GM18505 (cell line): ENCODE results near the gene DDAH1.

Experiments used
- ATAC-seq: cut with Tn5 transposase; IDR thresholded peaks from one replicate; pipeline ENCODE4 v1.9.1; 2021; ENCODE audit not compliant: unreplicated experiment
- POLR2A ChIP-seq: IDR thresholded peaks from 4 replicates; pipeline ENCODE4 v1.6.1; 2011; ENCODE audit warnings: borderline replicate concordance; ENCODE audit not compliant: insufficient read depth, insufficient read length; ENCODE audit errors: extremely low read depth

The DDAH1 gene

GRCh38 chr1:85407746-85408377 is 57.1 kb downstream of the DDAH1 start:
- TF ChIP-seq POLR2A, result no peak
- no peak for ATAC-seq

- no peak for TF ChIP-seq POLR2A
- ATAC-seq, result no peak
Observed at GRCh38 chr1:85406887-85407533, 57.9 kb downstream of the DDAH1 start.

- TF ChIP-seq POLR2A, result no peak
- no peak for ATAC-seq
Observed at GRCh38 chr1:85406081-85406480, 58.9 kb downstream of the DDAH1 start.

DNA sequence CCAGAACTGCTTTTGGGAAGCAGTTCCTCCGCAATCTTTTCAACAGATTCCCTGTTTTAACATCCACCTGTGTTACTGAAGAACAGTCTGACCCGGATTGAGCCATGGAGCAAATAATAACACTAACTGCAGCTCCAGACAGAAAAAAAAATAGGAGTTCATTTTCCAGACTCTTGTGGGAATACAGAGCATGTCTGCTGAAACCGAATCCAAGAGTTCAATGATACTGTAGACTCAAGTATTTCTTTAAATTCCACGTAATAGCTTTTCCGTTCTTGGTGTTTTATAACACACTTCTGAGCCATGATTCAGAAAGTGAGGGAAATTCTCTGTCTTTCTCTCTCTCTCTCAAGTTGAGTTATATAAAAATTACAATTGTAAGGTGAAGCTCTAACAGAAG is 60.6 kb downstream of the DDAH1 start:
- no peak for TF ChIP-seq POLR2A
- no peak for ATAC-seq

DNA sequence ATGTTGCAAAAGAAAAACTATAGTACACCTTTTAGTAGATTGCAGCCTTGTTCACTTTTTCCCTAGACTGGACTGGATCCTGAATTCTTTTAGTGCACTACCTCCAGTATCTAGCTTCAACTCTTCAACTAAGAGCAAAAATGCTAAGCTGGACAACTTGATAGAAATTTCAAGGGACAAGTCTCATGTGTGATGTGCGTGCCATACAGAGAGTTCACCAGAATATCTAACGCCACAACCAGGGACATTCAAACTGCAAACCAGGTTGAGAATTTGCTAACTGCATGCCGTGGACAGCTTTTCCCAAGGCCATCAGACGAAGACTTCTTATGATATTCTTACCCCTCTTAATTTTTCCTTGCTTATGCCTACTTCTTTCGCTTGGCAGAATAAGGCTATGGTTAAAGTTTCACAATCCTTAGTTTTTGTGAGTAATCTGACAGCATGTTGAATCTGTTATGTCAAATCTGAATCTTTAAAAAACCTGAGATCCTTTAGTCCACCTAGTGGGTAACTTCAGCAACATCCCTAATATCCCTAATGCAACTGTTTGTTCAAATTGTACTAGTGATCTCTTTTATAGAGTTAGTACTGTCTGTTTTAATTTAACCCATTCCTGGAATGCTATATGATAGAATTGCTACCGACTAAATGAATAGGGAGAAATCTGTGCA is 66.4 kb downstream of the DDAH1 start:
- TF ChIP-seq POLR2A, result no peak
- ATAC-seq, result no peak

- no peak for TF ChIP-seq POLR2A
- ATAC-seq, result no peak
Observed at GRCh38 chr1:85397490-85398032, 67.4 kb downstream of the DDAH1 start.

GRCh38 chr1:85396194-85396593 is 68.8 kb downstream of the DDAH1 start:
- no peak for TF ChIP-seq POLR2A
- no peak for ATAC-seq

DNA sequence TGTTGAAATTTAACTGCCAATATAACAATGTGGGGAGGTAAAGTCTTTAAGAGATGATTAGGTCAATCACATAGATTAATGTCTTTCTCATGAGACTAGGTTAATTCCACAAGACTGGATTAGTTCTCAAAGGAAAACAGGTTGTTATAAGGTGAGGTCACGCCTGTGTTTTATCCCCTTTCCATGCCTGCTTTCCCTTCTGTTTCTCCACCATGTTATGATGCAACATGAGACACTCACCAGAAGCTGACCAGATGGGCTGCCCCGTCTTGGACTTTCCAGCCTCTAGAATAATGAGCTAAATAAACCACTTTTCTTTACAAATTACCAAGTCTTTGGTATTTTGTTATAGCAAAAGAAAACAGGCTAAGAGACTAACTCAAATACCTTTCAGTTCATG is 70.8 kb downstream of the DDAH1 start:
- ATAC-seq, result no peak
- no peak for TF ChIP-seq POLR2A

DNA sequence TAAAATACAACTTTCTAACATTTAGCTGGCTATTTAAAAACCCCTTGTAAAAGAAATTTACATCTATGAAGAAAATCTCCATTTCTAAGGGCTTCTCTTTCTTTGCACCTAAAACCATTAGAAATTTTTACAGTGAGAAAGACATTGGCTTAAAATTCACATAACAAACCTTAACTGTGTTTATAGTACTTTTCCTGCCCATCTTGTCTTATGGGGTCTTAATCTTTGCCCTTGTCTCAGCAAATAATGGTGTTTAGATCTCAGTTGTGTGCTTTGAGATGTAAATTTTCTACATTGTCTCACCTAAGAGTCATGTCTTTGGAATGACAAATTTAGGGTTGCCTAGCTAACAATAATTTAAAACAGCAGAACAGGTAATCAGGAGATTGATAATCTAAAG is 71.5 kb downstream of the DDAH1 start:
- no peak for ATAC-seq
- TF ChIP-seq POLR2A, result no peak

DNA sequence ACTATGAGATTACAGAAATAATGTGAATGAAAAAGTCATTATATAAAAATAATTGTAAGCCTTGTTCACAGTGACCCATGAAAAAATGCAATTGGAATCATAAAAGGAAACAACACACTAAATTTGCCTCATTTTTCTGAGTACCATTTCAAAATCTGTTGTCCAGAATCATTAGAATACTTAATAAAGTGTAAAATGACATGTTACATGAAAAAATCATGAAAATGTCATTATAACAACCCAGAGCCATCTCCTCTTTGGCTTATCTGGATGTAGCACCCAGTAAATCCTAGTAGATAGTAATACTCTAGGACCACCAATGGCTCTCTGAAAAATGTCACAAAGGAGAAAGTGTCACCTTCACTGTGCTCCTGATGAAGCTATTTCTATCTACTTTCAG is 76.5 kb downstream of the DDAH1 start:
- TF ChIP-seq POLR2A, result no peak
- no peak for ATAC-seq

DNA sequence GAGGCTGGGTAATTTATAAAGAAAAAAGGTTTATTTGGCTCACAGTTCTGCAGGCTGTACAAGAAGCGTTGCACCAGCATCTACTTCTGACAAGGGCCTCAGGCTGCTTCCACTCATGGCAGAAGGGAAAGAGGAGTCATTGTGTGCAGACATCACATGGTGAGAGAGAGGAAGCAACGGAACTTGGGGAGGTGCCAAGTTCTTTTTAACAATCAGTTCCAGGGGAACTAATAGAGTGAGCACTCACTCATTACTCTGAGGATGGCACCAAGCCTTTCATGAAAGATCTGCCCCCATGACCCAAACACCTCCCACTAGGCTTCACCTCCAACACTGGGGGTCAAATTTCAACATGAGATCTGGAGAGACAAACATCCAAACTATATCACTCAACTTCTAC is 77.2 kb downstream of the DDAH1 start:
- no peak for ATAC-seq
- no peak for TF ChIP-seq POLR2A

- ATAC-seq, result no peak
- no peak for TF ChIP-seq POLR2A
Observed at GRCh38 chr1:85386068-85386722, 78.8 kb downstream of the DDAH1 start.
